NCI-H526 treated with DMSO at 0.1 percent for 48 hours (cell line): ENCODE data around the gene GNA14.
"Not testable (repeated sequence)": the region's sequence is repeated elsewhere in the genome, so short reads cannot be mapped to it uniquely, and the experiment has no call there.

Experiments
- DNase-seq: peaks from one replicate; lab custom pipeline; 2025; lab: John Stamatoyannopoulos, UW

GNA14 gene

DNA sequence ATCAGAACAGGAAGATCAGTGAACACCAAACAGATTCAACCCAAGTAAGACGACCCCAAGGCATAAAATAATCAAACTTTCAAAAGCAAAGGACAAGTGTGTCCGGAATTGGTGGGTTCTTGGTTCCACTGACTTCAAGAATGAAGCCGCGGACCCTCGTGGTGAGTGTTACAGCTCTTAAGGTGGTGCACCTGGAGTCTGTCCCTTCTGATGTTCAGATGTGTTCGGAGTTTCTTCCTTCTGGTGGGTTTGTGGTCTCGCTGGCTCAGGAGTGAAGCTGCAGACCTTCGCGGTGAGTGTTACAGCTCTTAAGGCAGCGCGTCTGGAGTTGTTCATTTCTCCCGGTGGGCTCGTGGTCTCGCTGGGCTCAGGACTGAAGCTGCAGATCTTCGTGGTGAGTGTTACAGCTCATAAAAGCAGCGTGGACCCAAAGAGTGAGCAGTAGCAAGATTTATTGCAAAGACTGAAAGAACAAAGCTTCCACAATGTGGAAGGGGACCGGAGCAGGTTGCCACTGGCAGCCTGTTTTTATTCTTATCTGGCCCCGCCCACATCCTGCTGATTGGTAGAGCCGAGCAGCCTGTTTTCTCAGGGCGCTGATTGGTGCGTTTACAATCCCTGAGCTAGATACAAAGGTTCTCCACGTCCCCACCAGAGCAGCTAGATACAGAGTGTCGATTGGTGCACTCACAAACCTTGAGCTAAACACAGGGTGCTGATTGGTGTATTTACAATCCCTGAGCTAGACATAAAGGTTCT, 158.5 kb downstream of the GNA14 start:
- not testable (repeated sequence) for DNase-seq

DNA sequence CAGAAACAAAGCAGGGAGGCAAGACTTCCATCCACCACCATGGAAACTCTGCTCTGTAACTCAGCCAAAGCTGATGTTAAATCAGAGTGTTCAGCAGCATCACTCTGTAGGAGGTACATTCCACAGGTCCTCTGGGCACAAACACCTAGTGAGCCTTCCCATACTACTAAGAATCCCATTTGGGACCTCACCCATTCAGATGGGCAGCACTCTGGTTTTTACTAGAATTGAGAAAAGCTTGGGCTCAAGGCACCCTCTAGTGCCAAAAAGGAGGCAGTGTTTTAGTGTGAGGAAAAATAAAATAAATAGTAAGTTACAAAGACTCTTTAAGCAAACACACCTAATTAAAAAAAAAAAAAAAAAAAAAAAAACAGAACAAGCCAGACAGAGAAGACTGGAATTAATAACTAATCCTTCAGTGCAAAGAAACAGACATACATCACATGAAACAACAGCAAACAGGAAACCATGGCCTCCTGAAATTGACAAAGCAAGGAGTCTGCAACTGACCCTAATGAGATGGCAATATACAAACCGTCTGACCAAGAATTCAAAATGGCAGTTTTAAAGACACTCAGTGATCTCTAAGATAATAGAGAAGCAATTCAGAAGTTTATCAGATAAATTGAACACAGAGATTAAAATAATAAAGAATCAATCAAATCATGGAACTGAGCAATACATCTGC, 159.5 kb downstream of the GNA14 start:
- DNase-seq: no peak

DNA sequence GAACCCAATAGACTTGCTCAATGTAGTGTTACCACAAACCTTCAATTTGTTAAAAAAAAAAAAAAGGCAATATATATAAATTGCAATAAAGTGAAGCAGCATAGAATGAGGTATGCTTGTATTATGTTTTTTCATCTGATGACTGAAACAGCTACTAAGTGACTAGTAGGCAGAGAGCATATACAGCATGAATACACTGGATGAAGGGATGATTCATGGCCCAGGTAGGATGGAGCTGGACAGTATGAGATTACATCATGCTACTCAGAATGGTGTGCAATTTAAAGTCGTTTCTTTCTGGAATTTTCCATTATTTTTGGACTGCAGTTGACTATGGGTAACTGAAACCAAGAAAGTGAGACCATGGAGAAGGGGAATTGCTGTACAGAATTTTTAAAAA, 161.2 kb downstream of the GNA14 start:
- no peak for DNase-seq

DNA sequence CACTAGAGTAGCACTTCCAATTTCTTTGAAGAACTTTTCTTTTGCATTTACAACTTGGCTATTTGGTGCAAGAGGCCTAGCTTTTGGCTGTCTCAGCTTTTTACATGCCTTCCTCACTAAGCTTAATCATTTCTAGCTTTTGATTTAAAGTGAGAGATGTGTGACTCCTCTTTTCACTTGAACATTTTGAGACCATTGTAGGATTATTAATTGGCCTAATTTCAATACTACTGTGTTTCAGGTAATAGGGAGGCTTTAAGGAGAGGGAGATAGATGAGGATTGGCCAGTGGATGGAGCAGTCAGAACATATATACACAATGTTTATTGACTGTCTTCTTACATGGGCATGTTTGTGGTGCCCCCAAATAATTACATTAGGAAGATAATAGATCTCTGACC, 161.7 kb downstream of the GNA14 start:
- no peak for DNase-seq

DNA sequence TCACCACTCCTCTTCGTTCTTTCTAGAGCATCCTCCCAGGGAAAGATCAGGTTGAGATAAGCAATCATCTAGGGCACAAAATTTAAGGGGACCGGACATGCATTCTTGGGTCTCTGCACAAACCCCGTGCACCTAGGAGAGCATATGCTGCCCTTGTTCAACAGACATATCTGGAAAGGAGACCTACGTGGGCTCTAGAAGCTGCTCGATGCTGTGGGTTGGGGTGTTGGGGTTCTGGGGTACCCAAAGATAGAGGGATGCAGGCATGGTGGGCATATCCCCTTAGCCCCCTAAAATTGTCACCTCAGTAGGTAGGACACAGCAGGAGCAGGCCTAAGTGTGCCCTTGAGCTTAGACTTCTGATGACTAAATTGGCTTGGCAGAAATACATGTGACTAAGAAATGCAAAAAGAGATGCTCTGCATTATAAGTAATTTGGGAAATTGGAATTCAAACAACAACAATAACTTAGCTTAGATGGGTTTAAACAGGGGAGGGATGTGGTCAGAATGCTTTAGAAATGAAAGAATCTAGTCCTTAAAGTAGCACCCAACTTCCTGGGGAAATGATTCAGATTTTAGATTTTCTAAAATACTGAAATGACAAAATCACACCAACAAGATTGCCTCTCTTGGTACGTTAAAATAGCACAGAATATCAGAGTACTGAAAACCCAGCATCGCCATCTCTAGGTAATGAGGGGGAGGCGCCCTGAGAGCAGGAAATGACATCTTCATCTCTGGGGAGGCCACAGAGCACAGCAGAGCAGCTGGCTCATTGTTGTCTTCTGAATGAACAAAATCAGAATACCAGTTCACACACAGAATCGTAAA, 172.3 kb downstream of the GNA14 start:
- DNase-seq: no peak

DNA sequence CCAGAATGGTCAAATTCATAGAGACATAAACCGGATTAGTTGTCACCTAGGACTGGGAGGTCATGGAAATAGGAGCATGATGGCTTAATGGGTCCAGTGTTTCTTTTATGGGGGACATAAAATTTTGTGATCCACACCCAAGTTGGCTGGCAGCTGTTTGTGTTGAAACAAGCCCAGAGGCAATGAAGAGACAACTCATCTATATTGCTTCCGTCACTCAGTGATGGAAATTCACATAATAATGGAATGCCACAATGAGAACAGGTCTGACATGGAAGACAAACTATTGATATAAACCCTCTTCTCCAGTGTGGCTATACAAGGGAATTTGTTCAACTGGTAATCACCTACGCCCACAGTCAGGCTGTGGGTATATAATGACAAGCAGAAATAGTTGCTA, 173.2 kb downstream of the GNA14 start:
- no peak for DNase-seq

DNA sequence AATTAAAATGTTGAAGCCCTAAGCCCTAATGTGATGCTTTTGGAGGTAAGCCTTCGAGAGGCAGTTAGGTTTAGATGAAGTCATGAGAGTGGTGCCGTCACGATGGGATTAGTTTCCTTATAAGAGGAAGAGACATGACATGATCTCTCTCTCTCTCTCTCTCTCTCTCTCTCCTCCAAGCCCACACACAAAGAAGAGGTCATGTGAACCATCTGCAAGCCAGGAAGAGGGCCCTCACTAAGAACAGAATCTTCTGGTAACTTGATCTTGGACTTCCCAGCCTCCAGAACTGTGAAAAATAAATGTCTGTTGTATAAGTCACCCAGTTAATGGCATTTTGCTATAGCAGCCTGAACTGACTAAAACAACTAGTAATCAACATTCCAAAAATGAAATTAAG, 175.5 kb downstream of the GNA14 start:
- DNase-seq: no peak

DNA sequence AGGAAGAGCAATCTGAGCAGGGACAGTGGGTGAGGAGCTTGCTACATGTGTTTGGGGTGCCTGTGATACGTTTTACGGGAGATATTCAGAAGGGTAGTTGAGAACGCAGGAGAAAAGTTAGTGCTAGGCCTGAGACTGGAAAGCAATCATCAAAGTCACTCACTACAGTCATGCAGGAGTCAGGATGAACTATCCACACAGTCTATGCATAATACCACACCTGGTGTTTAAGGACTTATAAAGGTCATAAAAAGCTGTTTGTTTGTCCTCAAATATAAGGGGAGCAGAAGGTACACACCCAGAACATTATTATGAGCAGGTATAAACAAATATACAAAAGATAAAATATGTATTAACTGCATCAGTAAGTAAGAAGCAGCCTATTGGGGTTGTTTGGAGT, 176.6 kb downstream of the GNA14 start:
- DNase-seq: no peak

DNA sequence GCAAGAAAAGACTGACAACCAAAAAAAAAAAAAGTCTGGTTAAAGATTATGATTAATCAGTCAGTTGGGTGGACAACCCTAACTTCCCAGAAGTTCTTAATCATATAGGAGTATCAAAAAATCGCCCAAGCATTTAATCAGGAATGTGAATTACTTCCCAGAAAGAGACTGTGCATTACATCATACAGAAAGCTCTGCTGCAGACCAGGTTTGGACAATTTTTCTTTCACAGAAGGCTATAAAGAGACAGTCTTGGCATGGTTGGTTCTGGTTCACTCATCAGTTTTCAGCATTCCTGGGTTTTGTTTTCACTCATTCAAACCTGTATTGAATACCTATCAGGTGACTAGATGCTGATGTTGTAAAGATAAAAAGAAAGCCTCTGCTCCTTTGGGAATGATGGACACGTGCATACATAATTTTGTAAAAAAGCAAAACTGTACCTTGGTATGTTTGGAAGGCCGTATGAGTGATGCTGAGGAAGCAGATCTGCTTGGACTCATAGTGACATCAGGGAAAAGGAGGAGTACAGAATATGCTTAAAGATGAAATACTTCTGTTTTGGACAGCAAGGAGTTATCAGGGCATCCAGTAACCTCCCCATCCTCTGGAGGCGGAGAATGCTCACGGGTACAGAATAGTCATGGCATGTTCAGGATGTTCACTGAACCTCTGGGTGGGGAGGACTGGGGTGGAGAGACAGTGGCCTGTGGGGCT, 178.4 kb downstream of the GNA14 start:
- DNase-seq: no peak

DNA sequence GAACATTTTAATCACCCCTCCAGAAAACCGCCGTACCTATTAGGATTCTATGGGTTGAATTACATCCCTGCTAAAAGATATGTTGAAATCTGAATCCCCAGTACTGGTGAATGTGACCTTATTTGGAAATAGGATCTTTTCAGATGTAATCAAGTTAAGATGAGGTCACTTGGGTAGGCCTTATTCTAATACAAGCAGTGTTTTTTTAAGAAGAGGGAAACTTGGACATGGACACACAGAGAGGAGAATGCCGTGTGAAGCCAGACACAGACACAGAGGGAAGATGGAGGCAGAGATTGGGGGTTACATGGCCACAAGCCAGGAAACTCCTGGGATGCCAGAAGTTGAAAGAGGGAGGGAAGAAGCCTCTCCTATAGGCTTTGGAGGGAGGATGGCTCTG, 183.5 kb downstream of the GNA14 start:
- DNase-seq: no peak

DNA sequence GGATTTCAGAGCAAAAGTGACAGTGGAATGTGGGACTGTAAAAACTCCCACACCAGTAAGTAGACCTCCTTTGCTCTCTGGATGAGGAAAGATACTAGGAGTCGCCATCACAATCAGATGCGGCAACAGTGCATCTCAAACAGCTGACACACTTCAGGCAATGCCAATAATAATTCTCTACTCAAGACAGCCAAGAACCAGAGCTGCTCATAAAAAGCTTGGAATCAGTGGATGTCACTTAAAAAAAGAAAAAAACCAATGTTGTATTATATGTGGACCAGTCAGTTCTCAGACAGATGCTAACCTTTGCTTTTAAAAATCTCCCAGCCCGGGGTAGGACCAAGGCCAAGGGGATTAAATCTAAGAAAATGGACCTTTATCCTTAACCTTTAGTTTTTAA, 185.0 kb downstream of the GNA14 start:
- no peak for DNase-seq

DNA sequence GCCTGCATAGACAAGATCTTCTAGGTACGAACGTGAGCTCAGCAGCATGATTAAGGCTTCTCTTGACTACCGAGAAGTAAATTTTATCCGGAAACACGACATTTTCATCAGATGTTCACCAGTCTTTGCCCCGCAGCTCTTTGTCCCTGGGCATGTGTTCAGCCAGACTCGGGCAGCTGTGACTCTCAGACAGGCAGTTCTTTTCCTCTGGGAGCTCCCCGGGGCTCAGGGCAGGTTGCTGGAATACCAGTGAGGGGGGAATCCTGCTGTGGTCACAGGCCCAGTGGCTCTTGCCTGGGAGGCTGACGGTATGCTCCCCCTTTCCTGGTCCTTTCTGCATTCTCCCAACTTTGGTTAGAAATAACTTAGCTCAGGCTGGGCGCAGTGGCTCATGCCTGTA, 186.1 kb downstream of the GNA14 start:
- DNase-seq: no peak

DNA sequence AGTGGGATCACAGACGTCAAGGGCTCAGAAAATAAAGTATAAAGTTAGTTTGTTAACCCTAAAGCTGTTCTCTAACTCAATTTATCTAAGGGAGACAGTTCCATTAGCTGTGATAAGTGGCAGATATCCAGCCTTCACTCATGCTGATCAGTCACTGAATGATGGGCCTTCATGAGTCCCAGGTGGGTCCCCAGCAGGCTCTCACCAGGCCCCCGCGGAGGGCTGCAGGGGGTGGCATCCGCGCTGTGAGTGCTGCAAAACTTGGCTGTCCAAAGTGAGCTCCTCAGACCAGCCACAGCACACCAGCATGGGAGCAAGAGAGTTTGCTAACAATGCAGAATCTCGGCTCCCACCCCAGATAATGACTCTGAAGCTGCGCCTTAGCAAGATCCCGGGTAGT, 187.2 kb downstream of the GNA14 start:
- DNase-seq: no peak

DNA sequence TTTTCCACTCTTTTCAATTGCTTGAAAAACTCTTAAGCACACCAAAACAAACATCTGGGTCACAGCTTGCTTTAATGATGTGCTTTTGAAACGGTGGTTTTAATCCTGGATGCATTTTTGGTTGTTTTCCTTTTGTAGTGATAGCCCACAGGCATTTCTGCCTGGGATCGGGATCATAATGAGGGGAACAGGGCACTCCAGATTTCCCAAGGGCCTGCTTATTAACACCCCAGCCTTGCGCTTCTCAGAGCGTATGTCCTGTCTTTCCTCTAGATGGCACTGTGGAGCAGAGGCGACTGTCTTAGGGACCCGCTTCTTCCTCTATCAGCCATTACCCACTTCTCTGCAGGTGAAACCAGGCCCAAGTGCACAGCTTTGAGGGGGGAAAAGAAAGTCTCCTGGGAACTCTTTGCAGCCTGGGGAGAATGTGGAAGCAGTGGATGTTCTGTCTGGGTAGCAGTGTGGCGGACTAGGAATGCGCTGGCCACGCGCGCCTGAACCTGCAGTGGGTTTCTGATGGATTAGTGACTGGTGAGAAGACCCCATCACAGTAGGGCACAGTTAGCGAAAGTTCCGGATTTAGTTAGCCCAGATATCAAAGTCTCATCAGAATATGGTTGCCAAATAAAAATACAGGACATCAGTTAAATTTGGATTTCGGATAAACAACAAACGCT, 190.1 kb downstream of the GNA14 start:
- DNase-seq: peak; percentile 25

DNA sequence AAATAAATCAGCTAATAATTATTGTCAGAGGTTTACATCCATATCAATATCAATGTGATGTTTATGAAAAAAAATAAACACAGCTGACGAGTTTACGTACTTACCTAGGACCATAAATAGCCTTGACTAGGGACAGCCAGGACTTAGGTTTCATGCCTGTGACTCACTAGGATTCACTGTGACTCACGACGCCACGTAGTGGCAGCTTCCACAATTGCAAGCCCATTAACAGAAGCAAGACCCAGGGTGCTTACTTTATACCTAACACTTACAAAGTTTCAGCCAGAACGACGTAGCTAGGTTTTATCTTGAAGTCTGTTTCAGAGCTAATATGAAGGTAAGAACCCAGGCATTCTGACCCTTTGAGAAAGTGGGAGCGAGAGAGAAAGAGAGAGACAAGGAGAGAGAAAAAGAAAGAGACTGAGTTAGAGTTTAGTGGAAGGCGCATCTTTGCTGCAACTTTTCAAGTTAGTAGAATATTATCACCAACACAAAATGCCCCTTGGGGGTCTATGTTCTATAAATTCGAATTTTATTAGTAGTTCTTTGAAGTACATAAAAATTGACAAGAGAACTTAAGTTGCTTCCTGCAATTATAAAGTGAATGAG, 191.2 kb downstream of the GNA14 start:
- peak; percentile 27 for DNase-seq

DNA sequence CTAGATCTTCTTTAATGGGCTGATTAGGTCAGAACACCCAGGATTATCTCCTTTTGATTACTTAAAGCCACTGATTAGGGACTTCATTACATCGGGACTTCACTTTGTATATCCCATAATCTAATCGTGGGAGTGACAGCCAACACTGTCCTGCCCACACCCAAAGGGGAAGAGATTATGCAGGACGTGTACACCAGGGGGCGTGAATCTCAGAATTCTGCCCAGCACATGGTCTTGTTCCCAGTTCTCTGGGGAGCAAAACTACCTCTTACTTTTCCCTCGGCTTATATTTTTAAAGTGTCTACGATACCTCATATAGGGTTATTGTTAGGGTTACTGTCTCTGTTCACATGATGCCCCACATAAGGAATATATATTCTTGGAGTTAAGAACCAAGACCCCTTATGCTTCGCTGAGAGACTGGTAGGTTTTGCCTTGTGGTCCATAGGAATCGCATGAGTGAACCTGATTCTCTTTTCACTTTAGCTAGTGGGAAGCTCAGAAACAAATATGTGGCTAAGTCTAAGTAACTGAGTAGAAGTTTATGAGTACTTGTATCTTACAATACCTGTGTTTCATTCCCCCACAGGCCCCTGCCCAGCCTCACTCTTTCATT, 192.7 kb downstream of the GNA14 start:
- DNase-seq: no peak

DNA sequence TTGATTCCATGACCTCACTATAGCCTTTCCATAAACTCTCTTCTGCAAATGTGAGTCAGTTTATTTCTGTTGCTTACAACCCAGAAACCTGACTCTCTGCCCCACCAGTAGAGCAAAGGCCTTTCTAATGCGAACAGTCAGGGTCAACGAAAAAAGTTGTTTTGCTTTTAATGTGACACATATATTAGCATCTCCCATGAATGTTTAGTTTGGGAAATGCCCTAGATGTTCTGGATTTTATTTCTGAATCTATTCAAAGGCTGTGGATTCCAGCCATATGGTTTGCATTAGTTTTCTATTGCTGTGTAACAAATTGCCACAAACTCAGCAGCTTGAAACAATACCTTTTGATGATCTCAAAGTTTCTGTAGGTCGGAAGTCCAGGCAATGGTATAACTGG, 193.5 kb downstream of the GNA14 start:
- DNase-seq: no peak

DNA sequence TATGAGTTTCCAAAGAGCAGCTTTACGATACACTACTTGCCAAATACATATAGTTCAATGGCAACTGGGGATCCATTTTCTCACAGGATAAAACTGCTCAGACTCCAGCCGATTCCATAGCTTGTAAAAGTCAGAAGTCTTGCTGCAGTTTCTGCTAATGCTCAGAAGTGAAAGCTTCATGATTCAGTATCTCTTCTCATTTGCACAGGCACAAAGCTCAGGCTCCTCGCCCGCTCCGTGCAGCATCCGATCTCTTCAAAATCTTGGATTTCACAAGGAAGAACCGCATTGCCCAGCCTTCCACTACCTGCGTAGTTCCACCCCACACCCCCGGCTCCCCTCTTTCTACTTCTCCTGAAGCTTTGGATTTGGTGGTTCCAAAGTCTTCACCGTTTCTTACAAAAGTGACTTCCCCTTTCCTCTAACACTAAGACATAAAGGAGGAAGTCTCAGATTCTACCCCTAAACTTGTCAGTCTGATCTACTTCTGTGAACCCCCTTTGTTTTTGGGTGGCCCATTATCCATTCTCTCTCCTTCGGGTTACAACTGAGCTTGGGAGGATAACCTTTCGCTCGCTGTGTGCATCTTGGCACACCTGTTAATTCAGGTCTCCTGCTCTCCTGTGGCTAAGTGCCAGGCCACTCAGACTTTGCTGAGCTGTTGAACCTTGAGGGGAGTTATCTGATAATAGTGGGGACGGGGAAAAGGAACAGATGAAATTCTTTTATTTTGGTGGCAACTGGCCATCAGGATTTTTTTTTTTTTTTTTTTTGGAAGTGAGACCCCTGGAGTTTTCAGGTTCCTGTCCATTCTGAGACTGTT, 194.1 kb downstream of the GNA14 start:
- DNase-seq: no peak

DNA sequence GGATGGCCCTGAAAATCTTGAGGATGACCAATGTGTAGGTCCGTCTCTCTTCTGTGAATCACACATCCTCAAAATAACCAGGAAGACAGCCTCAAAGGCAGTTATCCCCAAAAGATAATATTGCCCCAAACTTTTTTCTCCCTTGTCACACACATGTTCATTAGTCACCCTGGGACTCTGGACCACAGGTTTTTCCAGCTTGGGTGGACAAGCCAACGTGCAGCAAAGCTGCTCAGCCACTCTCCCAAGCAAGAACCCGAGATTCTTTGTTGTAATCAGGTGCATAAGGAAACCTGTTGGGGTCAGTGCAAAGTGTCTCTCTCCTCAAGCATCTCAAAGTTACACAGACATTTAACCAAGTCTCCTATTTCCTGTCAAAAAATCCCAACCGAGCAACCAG, 196.6 kb downstream of the GNA14 start:
- DNase-seq: no peak

DNA sequence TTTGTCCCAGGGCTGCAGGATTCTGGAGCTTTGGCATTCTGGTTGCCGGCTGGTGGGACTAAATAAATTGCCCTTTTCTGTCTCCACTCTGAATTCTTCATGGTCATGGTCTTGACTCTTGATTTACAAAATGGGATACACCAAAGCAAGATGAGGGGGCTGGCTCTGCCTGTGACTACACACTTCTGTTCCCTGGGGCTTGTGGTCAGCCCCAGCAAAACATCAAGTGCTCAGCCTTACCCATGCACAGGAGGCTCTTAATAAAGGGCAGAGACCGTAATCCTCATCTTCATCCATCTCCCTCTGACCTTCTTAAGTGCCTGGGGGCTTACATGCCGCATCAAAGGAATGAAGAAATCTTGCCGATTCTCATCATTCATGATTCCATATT, 198.0 kb downstream of the GNA14 start:
- no peak for DNase-seq
